OCI-LY7 (cell line): ENCODE measurements around the gene DOCK9. TPM values are rescaled to one million over a fixed set of nuclear protein-coding genes. Genes with fewer than 3 reads are reported as not detected.

ENCODE experiments used
- BruUV-seq: library from RNA; stranded (reverse); fragments of 400-500 nt; replicated peaks from 2 replicates; lab custom pipeline; 2021; lab: Mats Ljungman, UMichigan
- CTCF ChIA-PET: fragments of 300-600 bp; sonication (Branson Sonifier 250); formaldehyde crosslinking; loops from one replicate; lab custom pipeline; 2022; ENCODE audit warnings: antibody characterized with exemption; ENCODE audit not compliant: unreplicated experiment; lab: Charles Lee
- POLR2A ChIA-PET: fragments of 300-600 bp; sonication (Branson Sonifier 250); formaldehyde crosslinking; loops from one replicate; lab custom pipeline; 2022; ENCODE audit warnings: antibody characterized with exemption; lab: Charles Lee
- DNase-seq: peaks from one replicate; pipeline ENCODE4 v3.0.0-alpha.2; 2015; ENCODE audit warnings: low spot score
- H2AFZ ChIP-seq: fragments of 200-600 bp; sonication (generic), shearing (Covaris generic); 2 replicates; pipeline ENCODE4 v1.6.1; 2014; ENCODE audit warnings: mild to moderate bottlenecking, antibody characterized with exemption, low read length, moderate library complexity
- H3K27ac ChIP-seq: fragments of 200-600 bp; sonication (generic); 2 replicates; pipeline ENCODE4 v1.5.1; 2014; ENCODE audit warnings: mixed run types, low read depth, mild to moderate bottlenecking, moderate library complexity, low read length, inconsistent platforms; ENCODE audit not compliant: poor library complexity, severe bottlenecking
- H3K36me3 ChIP-seq: fragments of 200-600 bp; sonication (generic); 2 replicates; pipeline ENCODE4 v1.6.1; 2014; ENCODE audit warnings: mild to moderate bottlenecking, antibody characterized with exemption, low read length, moderate library complexity, mixed read lengths; ENCODE audit not compliant: insufficient read depth
- H3K4me1 ChIP-seq: fragments of 200-600 bp; sonication (generic); 2 replicates; pipeline ENCODE4 v1.5.1; 2014; ENCODE audit warnings: mild to moderate bottlenecking, low read length; ENCODE audit not compliant: insufficient read depth, poor library complexity, severe bottlenecking
- H3K4me2 ChIP-seq: fragments of 200-600 bp; sonication (generic); 2 replicates; pipeline ENCODE4 v1.6.1; 2014; ENCODE audit warnings: mild to moderate bottlenecking, low read length
- H3K4me3 ChIP-seq: fragments of 200-600 bp; sonication (generic); 2 replicates; pipeline ENCODE4 v1.5.1; 2014; ENCODE audit warnings: mild to moderate bottlenecking, low read depth, low read length; ENCODE audit not compliant: poor library complexity, severe bottlenecking
- H3K79me2 ChIP-seq: fragments of 200-600 bp; sonication (generic); 2 replicates; pipeline ENCODE4 v1.6.1; 2016; ENCODE audit warnings: low read depth, mild to moderate bottlenecking, low read length, moderate library complexity, mixed read lengths; ENCODE audit not compliant: insufficient read depth
- H3K9me2 ChIP-seq: fragments of 200-600 bp; sonication (generic); 2 replicates; pipeline ENCODE4 v1.6.1; 2016; ENCODE audit warnings: mild to moderate bottlenecking, low read length, mixed read lengths; ENCODE audit not compliant: insufficient read depth
- H3K9me3 ChIP-seq: fragments of 200-600 bp; sonication (generic); 2 replicates; pipeline ENCODE4 v1.6.1; 2014; ENCODE audit warnings: mild to moderate bottlenecking, mixed run types, low read length, mixed read lengths
- H4K20me1 ChIP-seq: fragments of 200-600 bp; sonication (generic); 2 replicates; pipeline ENCODE4 v1.6.1; 2014; ENCODE audit warnings: mild to moderate bottlenecking, antibody characterized with exemption, low read length, moderate library complexity, mixed read lengths; ENCODE audit not compliant: insufficient read depth
- CTCF ChIP-seq: fragments of 200-600 bp; sonication (generic); conservative IDR thresholded peaks from 2 replicates; pipeline ENCODE4 v1.5.1; 2014; ENCODE audit warnings: mild to moderate bottlenecking, antibody characterized with exemption, low read length, moderate library complexity, mixed read lengths
- EZH2phosphoT487 ChIP-seq: fragments of 200-600 bp; sonication (generic); IDR thresholded peaks from 2 replicates; pipeline ENCODE4 v1.6.1; 2018; ENCODE audit warnings: low read depth, borderline replicate concordance, mild to moderate bottlenecking, mixed run types, antibody characterized with exemption, low read length, moderate library complexity, mixed read lengths
- intact Hi-C: fragments of 100-400 bp; cut with micrococcal nuclease; formaldehyde crosslinking; loops from one replicate; pipeline ENCODE4 v1.10.0; 2022; ENCODE audit not compliant: unreplicated experiment
- total RNA-seq, 2 experiments: library from RNA; depleted of rRNA in 1 of 2; stranded (reverse); fragments of >200 nt in 1 of 2; shearing (Covaris generic) in 1 of 2; gene quantifications; 2 replicates each; pipeline ENCODE4 v1.2.3, GENCODE V29; 2014 to 2022

Gene DOCK9
- total RNA-seq, 2 experiments from 2014 or later = 24.0 to 28.0 TPM

- no peaks in the 10 kb centered on the region for H3K79me2 ChIP-seq
Observed at GRCh38 chr13:98915563-98915962, 62.3 kb downstream of the DOCK9 start.

DNA sequence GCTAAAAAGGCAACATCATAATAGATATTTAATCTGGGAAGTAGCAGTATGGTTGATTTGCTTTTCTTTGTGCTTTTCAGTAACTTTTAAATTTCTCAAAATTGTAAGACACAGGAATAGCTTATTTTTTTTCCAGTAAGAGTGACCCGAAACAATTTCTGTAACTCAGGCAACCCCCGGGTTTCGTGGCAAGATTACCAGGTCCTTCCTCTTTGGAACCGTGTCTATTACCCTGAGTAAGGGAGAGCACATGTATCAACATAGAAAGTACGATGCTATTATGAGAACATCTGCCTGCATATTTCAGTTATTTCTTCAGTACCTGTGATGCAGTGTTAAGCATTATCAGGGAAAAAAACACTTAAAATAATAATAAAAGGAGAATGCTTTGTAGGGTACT, 64.1 kb downstream of the DOCK9 start:
- H3K36me3 ChIP-seq = no peaks in the 10 kb centered on the region
- intact Hi-C loops = no loop called here
- H4K20me1 ChIP-seq = no peaks in the 10 kb centered on the region
- H3K9me2 ChIP-seq = no peaks in the 10 kb centered on the region
- no peak overlapping the region for H3K4me3 ChIP-seq
- H3K27ac ChIP-seq = no peak overlapping the region
- ChIA-PET POLR2A (no interaction called here), CTCF (no interaction called here)
- BruUV-seq = no TSS peak
- TF ChIP-seq CTCF (no peak), EZH2phosphoT487 (no peak)
- no peak for DNase-seq
- peaks cover 25% of the 10 kb centered on the region for H3K4me1 ChIP-seq
- no peaks in the 10 kb centered on the region for H3K79me2 ChIP-seq
- no peak overlapping the region for H3K4me2 ChIP-seq
- no peak overlapping the region for H2AFZ ChIP-seq
- no peaks in the 10 kb centered on the region for H3K9me3 ChIP-seq

More at GRCh38 chr13:98915563-98915962, 62.3 kb downstream of the DOCK9 start:
- H3K4me1 ChIP-seq = peaks cover 38% of the 10 kb centered on the region
- no peak for DNase-seq
- intact Hi-C loops = no loop called here
- no peaks in the 10 kb centered on the region for H3K9me2 ChIP-seq
- ChIA-PET POLR2A (interaction anchor here (0.7 to 1.0 kb wide), 2 partner anchors 8 to 107 kb away, joined by 3 read pairs; no protein-coding TSS in a partner anchor), CTCF (no interaction called here)
- H3K9me3 ChIP-seq = no peaks in the 10 kb centered on the region
- no peak overlapping the region for H3K27ac ChIP-seq
- no peak for TF ChIP-seq EZH2phosphoT487
- TF ChIP-seq CTCF = no peak
- H2AFZ ChIP-seq = no peak overlapping the region
- H3K4me2 ChIP-seq = no peak overlapping the region
- 0 out of 2 replicates have a peak, but pooled peaks cover 3% of the 10 kb centered on the region for H3K36me3 ChIP-seq
- H3K4me3 ChIP-seq = no peak overlapping the region
- no TSS peak for BruUV-seq
- H4K20me1 ChIP-seq = no peaks in the 10 kb centered on the region

DNA sequence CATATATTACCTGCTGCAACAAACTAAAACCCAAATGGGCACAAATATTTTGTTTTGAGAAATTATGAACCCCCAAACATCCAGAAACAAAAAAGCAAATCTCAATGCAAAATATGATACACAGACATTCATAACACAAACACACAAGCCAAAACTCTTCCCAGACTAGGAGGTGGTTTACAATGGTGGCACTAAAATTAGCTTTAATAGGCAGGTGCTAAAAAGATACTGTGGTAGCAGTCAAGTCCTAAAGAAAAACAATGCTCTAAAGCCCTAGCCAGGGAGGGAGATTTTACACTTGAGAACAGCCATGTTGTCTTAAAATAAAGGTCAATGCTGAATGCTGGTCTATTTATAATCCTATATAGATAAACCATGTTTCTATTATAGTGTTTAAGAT, 65.0 kb downstream of the DOCK9 start:
- no peaks in the 10 kb centered on the region for H4K20me1 ChIP-seq
- no peaks in the 10 kb centered on the region for H3K79me2 ChIP-seq
- no peak overlapping the region for H3K4me3 ChIP-seq
- no peak overlapping the region for H2AFZ ChIP-seq
- no peak overlapping the region for H3K4me2 ChIP-seq
- intact Hi-C loops = no loop called here
- ChIA-PET POLR2A (no interaction called here), CTCF (no interaction called here)
- no peaks in the 10 kb centered on the region for H3K9me3 ChIP-seq
- TF ChIP-seq CTCF = no peak
- TF ChIP-seq EZH2phosphoT487 = no peak
- no peak for DNase-seq
- no peaks in the 10 kb centered on the region for H3K9me2 ChIP-seq
- H3K36me3 ChIP-seq = no peaks in the 10 kb centered on the region
- no peak overlapping the region for H3K27ac ChIP-seq
- no TSS peak for BruUV-seq
- H3K4me1 ChIP-seq = peaks cover 16% of the 10 kb centered on the region
